H1 (cell line): ENCODE measurements around the gene CCL15. TPM values are rescaled to one million over a fixed set of nuclear protein-coding genes. Genes with fewer than 3 reads are reported as not detected.

Experiments
- CTCF ChIA-PET: fragments of 300-600 bp; sonication (Branson Sonifier 250); formaldehyde crosslinking; loops from one replicate; lab custom pipeline; 2021; ENCODE audit not compliant: partially characterized antibody; lab: Charles Lee
- POLR2A ChIA-PET: fragments of 300-600 bp; sonication (Branson Sonifier 250); formaldehyde crosslinking; loops from one replicate; lab custom pipeline; 2021; ENCODE audit warnings: inconsistent platforms; ENCODE audit not compliant: partially characterized antibody; lab: Charles Lee
- DNase-seq, 2 experiments: peaks; one replicate each; pipeline versions ENCODE4 v3.0.0 to v3.0.0-alpha.2; 2010 to 2022; ENCODE audit warnings: low spot score in 2 of 2, low read depth in 1 of 2, mixed read lengths in 1 of 2
- FAIRE-seq: peaks from 2 replicates; lab custom pipeline; 2011; peaks lifted over from hg19 to GRCh38; lab: Jason Lieb, UNC
- H2AFZ ChIP-seq: 2 replicates; pipeline ENCODE4 v1.8.1; 2012; ENCODE audit warnings: low read length, inconsistent platforms
- H2AK5ac ChIP-seq: 2 replicates; pipeline ENCODE4 v1.6.1; 2013; ENCODE audit warnings: low read depth, low read length
- H2BK120ac ChIP-seq: replicated peaks from 2 replicates; pipeline ENCODE3; 2013; ENCODE audit warnings: low read depth, low read length, inconsistent platforms
- H2BK12ac ChIP-seq: 2 replicates; pipeline ENCODE4 v1.6.1; 2013; ENCODE audit warnings: low read depth, low read length
- H2BK15ac ChIP-seq: 2 replicates; pipeline ENCODE4 v1.6.1; 2013; ENCODE audit warnings: low read length
- H2BK20ac ChIP-seq: 2 replicates; pipeline ENCODE4 v1.6.1; 2013; ENCODE audit warnings: low read length
- H2BK5ac ChIP-seq: 2 replicates; pipeline ENCODE4 v1.6.1; 2013; ENCODE audit warnings: low read depth, low read length
- H3K14ac ChIP-seq: 2 replicates; pipeline ENCODE4 v1.6.1; 2013; ENCODE audit warnings: inconsistent platforms; ENCODE audit not compliant: insufficient read length
- H3K18ac ChIP-seq: 2 replicates; pipeline ENCODE4 v1.6.1; 2013; ENCODE audit warnings: low read length; ENCODE audit errors: extremely low read depth
- H3K23ac ChIP-seq: 2 replicates; pipeline ENCODE4 v1.6.1; 2013; ENCODE audit warnings: inconsistent platforms; ENCODE audit not compliant: insufficient read length
- H3K23me2 ChIP-seq: 2 replicates; pipeline ENCODE4 v1.6.1; 2013; ENCODE audit warnings: low read depth, low read length
- H3K27ac ChIP-seq: 2 replicates; pipeline ENCODE4 v1.6.1; 2011; ENCODE audit warnings: low read depth, low read length, inconsistent platforms
- H3K27me3 ChIP-seq, 4 experiments: replicated peaks in 1 of 4; 1 replicate in 1 of 4; 2 replicates in 3 of 4; pipeline versions ENCODE4 v1.6.1 to v1.8.1; 2011 to 2013; ENCODE audit warnings: low read length in 3 of 4, mild to moderate bottlenecking in 3 of 4, inconsistent platforms in 2 of 4, mixed read lengths in 2 of 4, moderate library complexity in 1 of 4; ENCODE audit not compliant: control insufficient read depth in 3 of 4, insufficient read depth in 3 of 4; ENCODE audit errors: extremely low read depth in 1 of 4
- H3K36me3 ChIP-seq, 4 experiments: 2 replicates each; pipeline versions ENCODE4 v1.6.1 to v1.8.1; 2011 to 2013; ENCODE audit warnings: mild to moderate bottlenecking in 4 of 4, low read length in 3 of 4, moderate library complexity in 2 of 4, control low read depth in 1 of 4, inconsistent platforms in 1 of 4; ENCODE audit not compliant: insufficient read depth in 4 of 4, control insufficient read depth in 2 of 4
- H3K4ac ChIP-seq: replicated peaks from 2 replicates; pipeline ENCODE3; 2013; ENCODE audit warnings: low read length, low read depth, mixed read lengths, inconsistent platforms; ENCODE audit not compliant: insufficient read length
- H3K4me1 ChIP-seq, 4 experiments: replicated peaks in 1 of 4; 1 replicate in 1 of 4; 2 replicates in 3 of 4; pipeline versions ENCODE4 v1.6.1 to v1.8.1; 2011 to 2013; ENCODE audit warnings: low read length in 3 of 4, inconsistent platforms in 2 of 4, mixed read lengths in 1 of 4; ENCODE audit not compliant: insufficient read depth in 4 of 4, control insufficient read depth in 3 of 4
- H3K4me2 ChIP-seq, 2 experiments: 2 replicates each; pipeline versions ENCODE4 v1.6.1 to v1.8.1; 2011 to 2013; ENCODE audit warnings: low read depth in 2 of 2, low read length in 2 of 2, control low read depth in 1 of 2, inconsistent platforms in 1 of 2, mild to moderate bottlenecking in 1 of 2; ENCODE audit not compliant: insufficient read depth in 1 of 2
- H3K4me3 ChIP-seq, 4 experiments: fragments of 200-600, 300-600 bp in 1 of 4; sonication (generic), shearing (Covaris generic), sonication (Bioruptor Twin) in 1 of 4; 2 replicates each; pipeline versions ENCODE4 v1.5.1 to v1.8.1; 2011 to 2016; ENCODE audit warnings: low read length in 4 of 4, low read depth in 3 of 4, control low read depth in 2 of 4, inconsistent platforms in 2 of 4, mild to moderate bottlenecking in 2 of 4, mixed read lengths in 1 of 4, moderate library complexity in 1 of 4; ENCODE audit not compliant: insufficient read depth in 2 of 4; ENCODE audit errors: extremely low read depth in 1 of 4
- H3K56ac ChIP-seq: replicated peaks from 2 replicates; pipeline ENCODE3; 2013; ENCODE audit warnings: low read depth, mild to moderate bottlenecking, mixed read lengths, low read length, inconsistent platforms; ENCODE audit not compliant: insufficient read length
- H3K79me1 ChIP-seq: 2 replicates; pipeline ENCODE4 v1.6.1; 2013; ENCODE audit warnings: low read depth, low read length, control low read depth
- H3K79me2 ChIP-seq, 2 experiments: 2 replicates each; pipeline versions ENCODE4 v1.6.1 to v1.8.1; 2012 to 2013; ENCODE audit warnings: low read length in 2 of 2, mild to moderate bottlenecking in 2 of 2, inconsistent platforms in 1 of 2; ENCODE audit not compliant: insufficient read depth in 2 of 2, control insufficient read depth in 1 of 2
- H3K9ac ChIP-seq, 4 experiments: replicated peaks in 1 of 4; 1 replicate in 1 of 4; 2 replicates in 3 of 4; pipeline versions ENCODE4 v1.6.1 to v1.8.1; 2011 to 2013; ENCODE audit warnings: low read depth in 3 of 4, low read length in 3 of 4, control low read depth in 2 of 4, mild to moderate bottlenecking in 2 of 4, moderate library complexity in 2 of 4, inconsistent platforms in 1 of 4; ENCODE audit errors: extremely low read depth in 1 of 4
- H3K9me3 ChIP-seq, 2 experiments: 2 replicates each; pipeline versions ENCODE4 v1.6.1 to v1.8.1; 2012 to 2013; ENCODE audit warnings: mild to moderate bottlenecking in 2 of 2, moderate library complexity in 2 of 2, control low read depth in 1 of 2, inconsistent platforms in 1 of 2, low read depth in 1 of 2, low read length in 1 of 2, mixed read lengths in 1 of 2; ENCODE audit not compliant: insufficient read depth in 2 of 2
- H4K20me1 ChIP-seq, 2 experiments: replicated peaks in 1 of 2; 2 replicates each; pipeline versions ENCODE3 to v1.8.1; 2011 to 2013; ENCODE audit warnings: inconsistent platforms in 2 of 2, low read length in 2 of 2, mild to moderate bottlenecking in 1 of 2; ENCODE audit not compliant: insufficient read depth in 2 of 2, control insufficient read depth in 1 of 2
- H4K5ac ChIP-seq: 2 replicates; pipeline ENCODE4 v1.6.1; 2013; ENCODE audit warnings: low read length, low read depth, mixed read lengths, inconsistent platforms; ENCODE audit not compliant: insufficient read length
- H4K8ac ChIP-seq: 2 replicates; pipeline ENCODE4 v1.8.0; 2013; ENCODE audit warnings: mild to moderate bottlenecking, moderate library complexity, low read length, inconsistent platforms; ENCODE audit not compliant: insufficient read depth; ENCODE audit errors: extremely low read depth
- H4K91ac ChIP-seq: replicated peaks from 2 replicates; pipeline ENCODE3; 2013; ENCODE audit warnings: low read length, mixed read lengths, inconsistent platforms; ENCODE audit not compliant: insufficient read length
- EGR1 ChIP-seq: IDR thresholded peaks from 2 replicates; pipeline ENCODE4 v1.6.1; 2011; ENCODE audit warnings: low read depth, low read length, borderline replicate concordance
- JUN ChIP-seq: IDR thresholded peaks from 2 replicates; pipeline ENCODE4 v1.6.1; 2011; ENCODE audit warnings: low read depth, mild to moderate bottlenecking, improper control_type of control experiment, low read length
- SIX5 ChIP-seq: IDR thresholded peaks from 2 replicates; pipeline ENCODE4 v1.6.1; 2011; ENCODE audit warnings: mild to moderate bottlenecking, low read depth, low read length
- WGBS, 2 experiments: shearing (Covaris generic) in 1 of 2; methylation state at CpG; one replicate each; pipeline versions ENCODE4 v1.1.6 to v1.1.7; 2013 to 2015; ENCODE audit warnings: low lambda C conversion rate in 2 of 2, mixed read lengths in 2 of 2, inconsistent platforms in 1 of 2, low coverage in 1 of 2, missing lambda C conversion rate in 1 of 2; ENCODE audit not compliant: insufficient replicate concordance in 2 of 2, insufficient coverage in 1 of 2, insufficient read length in 1 of 2; ENCODE audit errors: extremely low coverage in 1 of 2, missing lambda C conversion rate in 1 of 2; 5-methylcytosine and 5-hydroxymethylcytosine counted together
- polyA plus RNA-seq, 7 experiments: library from polyadenylated mRNA; depleted of rRNA in 3 of 7; stranded (reverse) in 5 of 7; unstranded in 2 of 7; fragments of >200 nt in 5 of 7; fragments of 200-250 nt in 2 of 7; gene quantifications; 1 replicate in 5 of 7; 2 replicates in 1 of 7; 4 replicates in 1 of 7; pipeline versions ENCODE4 v1.2.1 to v1.2.3, GENCODE V29; 2011 to 2013; ENCODE audit warnings: missing spikeins in 2 of 7, mixed read lengths in 2 of 7
- total RNA-seq: library from RNA; stranded (reverse); fragmentation: NEBNext Ultra II Directional; extraction: Animal tissue kit (Norgen Biotek cat#: 25700); gene quantifications from 2 replicates; pipeline ENCODE4 v1.2.1, GENCODE V29; 2021

The CCL15 gene
- total and polyA plus RNA-seq, 2 of the 8 experiments (the other 6 are each of a cell fraction or from before 2014, with no cell fraction given), result not detected

DNA sequence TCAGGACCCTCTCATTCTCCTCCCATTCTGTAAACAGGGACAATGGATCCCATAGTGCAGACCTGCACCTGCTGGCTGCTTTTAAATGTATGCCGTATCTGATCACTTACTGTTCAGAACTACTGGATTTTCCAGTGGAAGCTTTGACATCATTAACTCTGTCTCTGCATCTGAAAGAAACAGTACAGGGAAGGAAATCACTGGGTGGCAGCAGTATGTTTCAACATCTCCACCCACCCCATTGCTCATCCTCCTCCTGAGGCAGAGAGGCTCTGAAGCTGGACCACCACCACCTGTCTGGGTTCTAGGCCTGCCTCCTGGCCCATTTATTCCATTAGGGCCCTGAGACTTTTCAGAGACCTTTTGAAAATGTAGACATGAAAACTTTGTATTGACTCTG, 2.6 kb downstream of the CCL15 start:
- DNase-seq (no peak), FAIRE-seq (no peak)
- no peak overlapping the region for H2BK12ac ChIP-seq
- TF ChIP-seq SIX5 (no peak), EGR1 (no peak), JUN (no peak)

More for the DNA sequence above, 2.6 kb downstream of the CCL15 start:
- no peak overlapping the region for H3K23ac ChIP-seq
- H3K56ac ChIP-seq, result no peak overlapping the region
- no peaks in the 10 kb centered on the region for H3K79me1 ChIP-seq
- H3K4me3 ChIP-seq, result no peak overlapping the region
- H2BK5ac ChIP-seq, result no peak overlapping the region
- H4K8ac ChIP-seq, result no peak overlapping the region
- H2BK120ac ChIP-seq, result no peak overlapping the region
- H3K4me1 ChIP-seq, result 0 out of 7 replicates have a peak, but pooled peaks cover 0 to 2% (median 0%) of the 10 kb centered on the region in 4 experiments
- H4K5ac ChIP-seq, result no peak overlapping the region
- H2AK5ac ChIP-seq, result no peak overlapping the region
- ChIA-PET POLR2A (no interaction called here), CTCF (interaction anchor here (1.3 kb wide), 1 partner anchor 75 kb away, joined by 3 read pairs; no protein-coding TSS in a partner anchor)
- H3K4ac ChIP-seq, result no peak overlapping the region
- H3K9me3 ChIP-seq, result no peaks in the 10 kb centered on the region
- H3K23me2 ChIP-seq, result no peaks in the 10 kb centered on the region
- H2BK20ac ChIP-seq, result no peak overlapping the region
- H2BK15ac ChIP-seq, result no peak overlapping the region
- H3K4me2 ChIP-seq, result no peak overlapping the region
- no peak overlapping the region for H3K9ac ChIP-seq
- no peaks in the 10 kb centered on the region for H3K27me3 ChIP-seq
- no peaks in the 10 kb centered on the region for H3K79me2 ChIP-seq
- H3K14ac ChIP-seq, result no peak overlapping the region
- no peak overlapping the region for H2AFZ ChIP-seq
- no peak overlapping the region for H3K18ac ChIP-seq
- no peak overlapping the region for H4K91ac ChIP-seq
- H4K20me1 ChIP-seq, result no peaks in the 10 kb centered on the region
- no peak overlapping the region for H3K27ac ChIP-seq
- no peaks in the 10 kb centered on the region for H3K36me3 ChIP-seq
- 100% methylated on average over 1 of the region's 1 CpG; no CpG with 5 or more reads in 1 of the 2 experiments for WGBS, 2 experiments
